CD14-positive monocyte (primary cell): ENCODE results near the gene NKAIN2. TPM values are rescaled to one million over a fixed set of nuclear protein-coding genes. Genes with fewer than 3 reads are reported as not detected.

ENCODE experiments used
- DNase-seq, 3 donors: peaks; one replicate each; pipeline ENCODE4 v3.0.0-alpha.2; 2011 to 2022
- H2AFZ ChIP-seq: 2 replicates; pipeline ENCODE4 v1.6.0; 2012; ENCODE audit warnings: mild to moderate bottlenecking, low read depth, low read length, inconsistent platforms; ENCODE audit not compliant: insufficient read depth, poor library complexity, severe bottlenecking
- H3K27ac ChIP-seq, 2 donors: 1 replicate in 1 of 2; 2 replicates in 1 of 2; pipeline ENCODE4 v1.5.1; 2012 to 2013; ENCODE audit warnings: low read length in 2 of 2, control low read depth in 1 of 2, inconsistent platforms in 1 of 2, low read depth in 1 of 2, mild to moderate bottlenecking in 1 of 2
- H3K27me3 ChIP-seq, 2 donors: one replicate each; pipeline versions ENCODE4 v1.6.0 to v1.6.1; 2011 to 2013; ENCODE audit warnings: low read length in 2 of 2; ENCODE audit not compliant: control insufficient read depth in 2 of 2, insufficient read depth in 2 of 2
- H3K36me3 ChIP-seq, 2 donors: replicated peaks in 1 of 2; 1 replicate in 1 of 2; 2 replicates in 1 of 2; pipeline versions ENCODE4 v1.5.1 to v1.6.1; 2012 to 2013; ENCODE audit warnings: low read length in 2 of 2, control low read depth in 1 of 2, inconsistent platforms in 1 of 2, mild to moderate bottlenecking in 1 of 2; ENCODE audit not compliant: insufficient read depth in 2 of 2, control insufficient read depth in 1 of 2
- H3K4me1 ChIP-seq, 2 donors: 1 replicate in 1 of 2; 2 replicates in 1 of 2; pipeline versions ENCODE4 v1.5.1 to v1.6.1; 2012 to 2013; ENCODE audit warnings: low read length in 2 of 2, control low read depth in 1 of 2, inconsistent platforms in 1 of 2, mild to moderate bottlenecking in 1 of 2, moderate library complexity in 1 of 2; ENCODE audit not compliant: insufficient read depth in 2 of 2, control insufficient read depth in 1 of 2
- H3K4me2 ChIP-seq: replicated peaks from 2 replicates; pipeline ENCODE3; 2012; ENCODE audit warnings: low read length, moderate library complexity, mild to moderate bottlenecking; ENCODE audit not compliant: poor library complexity, severe bottlenecking; ENCODE audit errors: extremely low read depth
- H3K4me3 ChIP-seq, 3 experiments: fragments of 200-600 bp in 1 of 3; sonication (generic) in 1 of 3; replicated peaks in 1 of 3; 1 replicate in 2 of 3; 2 replicates in 1 of 3; pipeline ENCODE4 v1.5.1; 2011 to 2013; ENCODE audit warnings: low read length in 3 of 3, mild to moderate bottlenecking in 3 of 3, control low read depth in 2 of 3, low read depth in 2 of 3, inconsistent platforms in 1 of 3, moderate library complexity in 1 of 3
- H3K79me2 ChIP-seq: 2 replicates; pipeline ENCODE4 v1.6.0; 2012; ENCODE audit warnings: mild to moderate bottlenecking, control low read depth, inconsistent platforms, low read length, moderate library complexity; ENCODE audit not compliant: insufficient read depth
- H3K9ac ChIP-seq: 2 replicates; pipeline ENCODE4 v1.6.0; 2017; ENCODE audit warnings: low read length, mild to moderate bottlenecking; ENCODE audit not compliant: insufficient read depth, poor library complexity, severe bottlenecking
- H3K9me3 ChIP-seq, 2 donors: replicated peaks in 1 of 2; 1 replicate in 1 of 2; 2 replicates in 1 of 2; pipeline versions ENCODE4 v1.5.1 to v1.6.1; 2012 to 2013; ENCODE audit warnings: low read length in 2 of 2, control low read depth in 1 of 2; ENCODE audit not compliant: control insufficient read depth in 1 of 2, insufficient read depth in 1 of 2
- H4K20me1 ChIP-seq: 2 replicates; pipeline ENCODE4 v1.6.0; 2012; ENCODE audit warnings: mild to moderate bottlenecking, low read length, control low read depth, moderate library complexity; ENCODE audit not compliant: insufficient read depth
- H3K27ac Mint-ChIP-seq, 7 donors: one replicate each; pipeline ENCODE4 v1.8.0; 2020; ENCODE audit warnings: mild to moderate bottlenecking in 7 of 7, mixed read lengths in 7 of 7, moderate library complexity in 6 of 7, inconsistent platforms in 2 of 7
- H3K27me3 Mint-ChIP-seq, 3 donors: one replicate each; pipeline ENCODE4 v1.8.0; 2021 to 2022; ENCODE audit warnings: low read depth in 3 of 3, mild to moderate bottlenecking in 3 of 3, mixed read lengths in 3 of 3, moderate library complexity in 3 of 3, inconsistent platforms in 1 of 3
- H3K36me3 Mint-ChIP-seq, 2 donors: one replicate each; pipeline ENCODE4 v1.8.0; 2020; ENCODE audit warnings: mixed read lengths in 2 of 2, inconsistent platforms in 1 of 2, mild to moderate bottlenecking in 1 of 2
- H3K4me1 Mint-ChIP-seq: one replicate; pipeline ENCODE4 v1.8.0; 2020; ENCODE audit warnings: mild to moderate bottlenecking, mixed read lengths
- H3K4me3 Mint-ChIP-seq, 2 donors: one replicate each; pipeline ENCODE4 v1.8.0; 2020; ENCODE audit warnings: mild to moderate bottlenecking in 2 of 2, mixed read lengths in 2 of 2, moderate library complexity in 1 of 2
- H3K9me3 Mint-ChIP-seq, 7 donors: one replicate each; pipeline ENCODE4 v1.8.0; 2020 to 2022; ENCODE audit warnings: mixed read lengths in 7 of 7, mild to moderate bottlenecking in 6 of 7, moderate library complexity in 6 of 7, inconsistent platforms in 2 of 7
- WGBS: methylation state at CpG from one replicate; pipeline ENCODE4 v1.1.5; 2013; ENCODE audit warnings: missing lambda C conversion rate; ENCODE audit not compliant: insufficient coverage; 5-methylcytosine and 5-hydroxymethylcytosine counted together
- intact Hi-C, 2 donors: fragments of 100-400 bp; cut with micrococcal nuclease; formaldehyde crosslinking; loops; one replicate each; pipeline versions ENCODE4 v1.15.0 to v1.15.1; 2023
- polyA plus RNA-seq, 3 donors: library from polyadenylated mRNA; depleted of rRNA in 1 of 3; unstranded in 2 of 3; stranded (reverse) in 1 of 3; fragments of 300-500 nt in 2 of 3; fragments of >200 nt in 1 of 3; fragmentation: Illumina TruSeq in 2 of 3; gene quantifications; 1 replicate in 2 of 3; 2 replicates in 1 of 3; pipeline ENCODE4 v1.2.3, GENCODE V29; 2012 to 2021
- TF ChIP-seq, protein P1 (sequence below): fragments of 200-600 bp; IDR thresholded peaks from one replicate; pipeline ENCODE4 v1.8.0; 2022; ENCODE audit warnings: antibody characterized with exemption, mild to moderate bottlenecking

NKAIN2 gene
- polyA plus RNA-seq, 3 donors = not detected

DNA sequence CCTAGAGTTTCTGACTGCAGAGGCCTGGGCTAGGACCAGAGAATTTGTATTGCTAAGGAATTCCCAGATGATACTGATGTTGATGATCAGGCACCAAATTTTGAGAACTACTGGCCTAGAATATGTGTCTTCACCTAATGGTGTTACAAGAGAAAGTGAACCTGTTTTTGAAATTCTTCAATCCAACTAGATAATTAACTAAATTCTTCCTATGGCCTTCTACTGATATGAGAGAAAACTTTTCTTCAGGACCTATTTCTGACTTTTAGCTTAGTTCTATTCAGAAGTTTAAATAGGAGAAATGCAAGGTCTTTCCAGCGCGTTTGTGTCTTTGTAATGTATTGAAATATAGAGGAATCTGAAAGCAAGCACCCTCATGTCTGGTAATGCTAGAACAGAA, 7.3 kb downstream of the NKAIN2 start:
- peaks cover 1 to 12% (median 8%) of the 10 kb centered on the region in 3 donors for H3K27me3 Mint-ChIP-seq
- TF ChIP-seq, protein P1, sequence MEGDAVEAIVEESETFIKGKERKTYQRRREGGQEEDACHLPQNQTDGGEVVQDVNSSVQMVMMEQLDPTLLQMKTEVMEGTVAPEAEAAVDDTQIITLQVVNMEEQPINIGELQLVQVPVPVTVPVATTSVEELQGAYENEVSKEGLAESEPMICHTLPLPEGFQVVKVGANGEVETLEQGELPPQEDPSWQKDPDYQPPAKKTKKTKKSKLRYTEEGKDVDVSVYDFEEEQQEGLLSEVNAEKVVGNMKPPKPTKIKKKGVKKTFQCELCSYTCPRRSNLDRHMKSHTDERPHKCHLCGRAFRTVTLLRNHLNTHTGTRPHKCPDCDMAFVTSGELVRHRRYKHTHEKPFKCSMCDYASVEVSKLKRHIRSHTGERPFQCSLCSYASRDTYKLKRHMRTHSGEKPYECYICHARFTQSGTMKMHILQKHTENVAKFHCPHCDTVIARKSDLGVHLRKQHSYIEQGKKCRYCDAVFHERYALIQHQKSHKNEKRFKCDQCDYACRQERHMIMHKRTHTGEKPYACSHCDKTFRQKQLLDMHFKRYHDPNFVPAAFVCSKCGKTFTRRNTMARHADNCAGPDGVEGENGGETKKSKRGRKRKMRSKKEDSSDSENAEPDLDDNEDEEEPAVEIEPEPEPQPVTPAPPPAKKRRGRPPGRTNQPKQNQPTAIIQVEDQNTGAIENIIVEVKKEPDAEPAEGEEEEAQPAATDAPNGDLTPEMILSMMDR = no peak

DNA sequence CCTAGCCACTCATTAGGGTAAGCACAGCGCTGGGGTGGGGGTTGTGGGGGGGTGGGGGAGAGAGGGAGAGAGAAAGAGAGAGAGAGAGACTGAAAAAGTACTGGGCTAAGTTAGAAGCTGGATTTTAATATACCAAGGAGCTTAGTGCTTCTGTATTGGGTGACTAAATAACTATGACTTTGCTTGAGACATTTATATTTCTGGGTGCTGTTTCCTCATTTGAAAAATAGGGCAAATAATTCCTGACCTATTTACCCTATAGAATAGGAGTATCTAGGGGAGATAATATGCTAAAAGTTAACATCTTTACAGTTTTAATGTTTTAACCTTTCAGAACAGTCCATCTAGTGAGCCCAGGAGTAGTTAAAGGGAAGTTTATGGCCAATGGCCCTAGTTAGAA, 7.7 kb downstream of the NKAIN2 start:
- no peaks in the 10 kb centered on the region for H3K9me3 ChIP-seq
- intact Hi-C loops = no loop called here
- TF ChIP-seq, protein P1 = no peak
- no peaks in the 10 kb centered on the region for H3K79me2 ChIP-seq
- no peak overlapping the region for H3K4me3 ChIP-seq
- no peaks in the 10 kb centered on the region for H3K36me3 ChIP-seq
- Mint-ChIP-seq H3K27me3 (peaks cover 1 to 12% (median 5%) of the 10 kb centered on the region in 3 donors), H3K9me3 (peaks cover 0 to 1% (median 0%) of the 10 kb centered on the region in 7 donors), H3K36me3 (no peaks in the 10 kb centered on the region), H3K4me3 (no peak overlapping the region), H3K4me1 (no peaks in the 10 kb centered on the region), H3K27ac (no peak overlapping the region)
- H3K27ac ChIP-seq = no peak overlapping the region
- H3K9ac ChIP-seq = no peak overlapping the region
- no peak overlapping the region for H3K4me2 ChIP-seq
- H2AFZ ChIP-seq = no peak overlapping the region
- no peaks in the 10 kb centered on the region for H3K4me1 ChIP-seq
- H4K20me1 ChIP-seq = no peaks in the 10 kb centered on the region
- no CpG with 5 or more reads among the region's 1 CpG for WGBS
- H3K27me3 ChIP-seq = peaks cover 6 to 8% of the 10 kb centered on the region in 2 donors
- no peak for DNase-seq

More for the DNA sequence above, 7.3 kb downstream of the NKAIN2 start:
- no peaks in the 10 kb centered on the region for H3K9me3 ChIP-seq
- Mint-ChIP-seq H3K27ac (no peak overlapping the region), H3K4me1 (no peaks in the 10 kb centered on the region), H3K9me3 (peaks cover 0 to 1% (median 0%) of the 10 kb centered on the region in 7 donors), H3K36me3 (no peaks in the 10 kb centered on the region), H3K4me3 (no peak overlapping the region)
- no CpG with 5 or more reads among the region's 2 CpGs for WGBS
- H3K4me2 ChIP-seq = no peak overlapping the region
- no peak for DNase-seq
- H3K27me3 ChIP-seq = peaks cover 10 to 12% of the 10 kb centered on the region in 2 donors
- H3K4me1 ChIP-seq = no peaks in the 10 kb centered on the region
- H4K20me1 ChIP-seq = no peaks in the 10 kb centered on the region
- no peaks in the 10 kb centered on the region for H3K79me2 ChIP-seq
- no peaks in the 10 kb centered on the region for H3K36me3 ChIP-seq
- H3K9ac ChIP-seq = no peak overlapping the region
- H3K27ac ChIP-seq = no peak overlapping the region
- H3K4me3 ChIP-seq = no peak overlapping the region
- no peak overlapping the region for H2AFZ ChIP-seq
- intact Hi-C loops = no loop called here
